HEK293 (cell line): Measurements from ENCODE around the gene GRIP1.

ENCODE experiments used
- CTCF ChIA-PET: fragments of 350-600 bp; formaldehyde crosslinking; extraction: SDS; loops from one replicate; lab custom pipeline; 2021; ENCODE audit warnings: antibody characterized with exemption; lab: Yijun Ruan, JAX
- POLR2A ChIA-PET: fragments of 300-600 bp; formaldehyde crosslinking; extraction: SDS; loops from one replicate; lab custom pipeline; 2020; ENCODE audit warnings: antibody characterized with exemption, inconsistent platforms; lab: Yijun Ruan, JAX
- H3K27ac ChIP-seq: fragments of 200-500 bp; sonication (Bioruptor generic); 2 replicates; pipeline ENCODE4 v1.5.1; 2014; ENCODE audit warnings: low read depth, low read length, control low read depth, inconsistent platforms; ENCODE audit errors: extremely low read depth
- H3K36me3 ChIP-seq, 2 experiments: fragments of 200-500 bp in 1 of 2; sonication (Bioruptor generic) in 1 of 2; 1 replicate in 1 of 2; 2 replicates in 1 of 2; pipeline ENCODE4 v1.5.1; 2014 to 2017; ENCODE audit warnings: inconsistent platforms in 2 of 2, low read length in 2 of 2; ENCODE audit not compliant: control insufficient read depth in 2 of 2, insufficient read depth in 1 of 2
- H3K4me1 ChIP-seq: fragments of 200-500 bp; sonication (Bioruptor generic); 2 replicates; pipeline ENCODE4 v1.5.1; 2014; ENCODE audit warnings: mild to moderate bottlenecking, low read length, inconsistent platforms; ENCODE audit not compliant: control insufficient read depth, insufficient read depth
- H3K4me3 ChIP-seq: 2 replicates; pipeline ENCODE4 v1.5.1; 2011; ENCODE audit warnings: low read depth, mild to moderate bottlenecking, control low read depth, low read length, moderate library complexity
- H3K9me3 ChIP-seq: fragments of 200-500 bp; sonication (Bioruptor generic); 2 replicates; pipeline ENCODE4 v1.5.1; 2014; ENCODE audit warnings: low read depth, low read length, inconsistent platforms; ENCODE audit not compliant: control insufficient read depth, insufficient read depth
- ELK4 ChIP-seq: IDR thresholded peaks from 2 replicates; pipeline ENCODE4 v1.6.1; 2011; ENCODE audit warnings: mild to moderate bottlenecking, low read depth, low read length, borderline replicate concordance
- HOXC10 ChIP-seq: sonication (generic); formaldehyde crosslinking; IDR thresholded peaks from 2 replicates; pipeline ENCODE4 v1.8.1; 2023; ENCODE audit warnings: mild to moderate bottlenecking, missing genetic modification reagents
- KLF1 ChIP-seq: fragments of 450-650 bp; formaldehyde crosslinking; IDR thresholded peaks from 2 replicates; pipeline ENCODE4 v1.5.1; 2016; ENCODE audit warnings: missing biosample characterization, missing genetic modification characterization
- KLF10 ChIP-seq: fragments of 450-650 bp; IDR thresholded peaks from 2 replicates; pipeline ENCODE4 v1.5.1; 2018; ENCODE audit warnings: missing biosample characterization, mild to moderate bottlenecking, missing genetic modification characterization
- MEIS1 ChIP-seq: sonication (generic); formaldehyde crosslinking; IDR thresholded peaks from 2 replicates; pipeline ENCODE4 v1.8.1; 2022; ENCODE audit warnings: missing genetic modification reagents, mild to moderate bottlenecking, borderline replicate concordance
- OVOL3 ChIP-seq: fragments of 450-650 bp; formaldehyde crosslinking; IDR thresholded peaks from 2 replicates; pipeline ENCODE4 v1.5.1; 2016; ENCODE audit warnings: missing biosample characterization, missing genetic modification characterization
- PRDM1 ChIP-seq: fragments of 450-650 bp; formaldehyde crosslinking; IDR thresholded peaks from 2 replicates; pipeline ENCODE4; 2016; ENCODE audit warnings: missing biosample characterization, missing genetic modification characterization
- SALL2 ChIP-seq: fragments of 450-650 bp; formaldehyde crosslinking; IDR thresholded peaks from 2 replicates; pipeline ENCODE4 v1.5.0; 2017; ENCODE audit warnings: missing biosample characterization, mild to moderate bottlenecking, missing genetic modification characterization, borderline replicate concordance
- SCRT2 ChIP-seq: fragments of 450-650 bp; formaldehyde crosslinking; IDR thresholded peaks from 2 replicates; pipeline ENCODE4 v1.5.1; 2016; ENCODE audit warnings: missing biosample characterization, missing genetic modification characterization
- ZBTB26 ChIP-seq: fragments of 450-650 bp; formaldehyde crosslinking; optimal IDR thresholded peaks from 2 replicates; pipeline ENCODE3; 2016; ENCODE audit warnings: missing biosample characterization, mild to moderate bottlenecking, missing genetic modification characterization
- ZBTB48 ChIP-seq: fragments of 450-650 bp; formaldehyde crosslinking; IDR thresholded peaks from 2 replicates; pipeline ENCODE4 v1.5.1; 2016; ENCODE audit warnings: missing biosample characterization, missing genetic modification characterization
- ZBTB7A ChIP-seq: fragments of 450-650 bp; formaldehyde crosslinking; IDR thresholded peaks from 2 replicates; pipeline ENCODE4 v1.5.1; 2016; ENCODE audit warnings: low read depth, missing biosample characterization, missing genetic modification characterization
- ZFP69B ChIP-seq: fragments of 450-650 bp; formaldehyde crosslinking; IDR thresholded peaks from 2 replicates; pipeline ENCODE4 v1.5.1; 2016; ENCODE audit warnings: missing biosample characterization, missing genetic modification characterization
- ZNF211 ChIP-seq: fragments of 450-650 bp; formaldehyde crosslinking; IDR thresholded peaks from 2 replicates; pipeline ENCODE4 v1.5.1; 2016; ENCODE audit warnings: low read depth, missing biosample characterization, missing genetic modification characterization
- ZNF24 ChIP-seq: fragments of 450-650 bp; formaldehyde crosslinking; IDR thresholded peaks from 2 replicates; pipeline ENCODE4 v1.5.1; 2016; ENCODE audit warnings: missing biosample characterization, missing genetic modification characterization
- ZNF248 ChIP-seq: fragments of 450-650 bp; formaldehyde crosslinking; IDR thresholded peaks from 2 replicates; pipeline ENCODE4 v1.5.1; 2017; ENCODE audit warnings: missing biosample characterization, missing genetic modification characterization
- ZNF26 ChIP-seq: fragments of 450-650 bp; formaldehyde crosslinking; IDR thresholded peaks from 2 replicates; pipeline ENCODE4 v1.5.1; 2016; ENCODE audit warnings: missing biosample characterization, missing genetic modification characterization
- ZNF266 ChIP-seq: fragments of 450-650 bp; formaldehyde crosslinking; IDR thresholded peaks from 2 replicates; pipeline ENCODE4 v1.5.1; 2016; ENCODE audit warnings: missing biosample characterization, missing genetic modification characterization, low read depth
- ZNF394 ChIP-seq: fragments of 450-650 bp; formaldehyde crosslinking; IDR thresholded peaks from 2 replicates; pipeline ENCODE4 v1.5.1; 2016; ENCODE audit warnings: missing biosample characterization, missing genetic modification characterization, mild to moderate bottlenecking, moderate library complexity, borderline replicate concordance
- ZNF433 ChIP-seq: fragments of 450-650 bp; formaldehyde crosslinking; IDR thresholded peaks from 2 replicates; pipeline ENCODE4 v1.5.1; 2016; ENCODE audit warnings: missing biosample characterization, missing genetic modification characterization, low read depth
- ZNF521 ChIP-seq: fragments of 450-650 bp; formaldehyde crosslinking; IDR thresholded peaks from 2 replicates; pipeline ENCODE4 v1.5.1; 2017; ENCODE audit warnings: missing biosample characterization, mild to moderate bottlenecking, missing genetic modification characterization
- ZNF610 ChIP-seq: fragments of 450-650 bp; formaldehyde crosslinking; IDR thresholded peaks from 2 replicates; pipeline ENCODE4 v1.5.1; 2016; ENCODE audit warnings: missing biosample characterization, missing genetic modification characterization, borderline replicate concordance
- ZNF629 ChIP-seq: fragments of 450-650 bp; formaldehyde crosslinking; IDR thresholded peaks from 2 replicates; pipeline ENCODE4 v1.5.1; 2017; ENCODE audit warnings: missing biosample characterization, missing genetic modification characterization
- ZNF645 ChIP-seq: fragments of 450-650 bp; formaldehyde crosslinking; IDR thresholded peaks from 2 replicates; pipeline ENCODE4; 2016; ENCODE audit warnings: missing biosample characterization, missing genetic modification characterization
- ZNF777 ChIP-seq: fragments of 450-650 bp; formaldehyde crosslinking; IDR thresholded peaks from 2 replicates; pipeline ENCODE4 v1.5.1; 2017; ENCODE audit warnings: missing biosample characterization, missing genetic modification characterization, borderline replicate concordance
- ZNF843 ChIP-seq: fragments of 450-650 bp; formaldehyde crosslinking; IDR thresholded peaks from 2 replicates; pipeline ENCODE4 v1.5.1; 2016; ENCODE audit warnings: missing biosample characterization, missing genetic modification characterization
- ZSCAN4 ChIP-seq: fragments of 450-650 bp; formaldehyde crosslinking; IDR thresholded peaks from 2 replicates; pipeline ENCODE4 v1.5.1; 2017; ENCODE audit warnings: missing biosample characterization, missing genetic modification characterization
- TF ChIP-seq, protein P1 (sequence below): fragments of 450-650 bp; formaldehyde crosslinking; IDR thresholded peaks from 2 replicates; pipeline ENCODE4 v1.5.1; 2016; ENCODE audit warnings: missing biosample characterization, missing genetic modification characterization, borderline replicate concordance

The GRIP1 gene

GRCh38 chr12:66447643-66448042 is 231.2 kb downstream of the GRIP1 start:
- TF ChIP-seq SALL2 (tag by site-specific recombination): no peak
- TF ChIP-seq ELK4: no peak
- TF ChIP-seq ZBTB26 (tag by site-specific recombination): no peak
- no peak for TF ChIP-seq ZNF777 (tag by site-specific recombination)
- TF ChIP-seq MEIS1 (CRISPR knock-in tag): no peak
- TF ChIP-seq, protein P1, sequence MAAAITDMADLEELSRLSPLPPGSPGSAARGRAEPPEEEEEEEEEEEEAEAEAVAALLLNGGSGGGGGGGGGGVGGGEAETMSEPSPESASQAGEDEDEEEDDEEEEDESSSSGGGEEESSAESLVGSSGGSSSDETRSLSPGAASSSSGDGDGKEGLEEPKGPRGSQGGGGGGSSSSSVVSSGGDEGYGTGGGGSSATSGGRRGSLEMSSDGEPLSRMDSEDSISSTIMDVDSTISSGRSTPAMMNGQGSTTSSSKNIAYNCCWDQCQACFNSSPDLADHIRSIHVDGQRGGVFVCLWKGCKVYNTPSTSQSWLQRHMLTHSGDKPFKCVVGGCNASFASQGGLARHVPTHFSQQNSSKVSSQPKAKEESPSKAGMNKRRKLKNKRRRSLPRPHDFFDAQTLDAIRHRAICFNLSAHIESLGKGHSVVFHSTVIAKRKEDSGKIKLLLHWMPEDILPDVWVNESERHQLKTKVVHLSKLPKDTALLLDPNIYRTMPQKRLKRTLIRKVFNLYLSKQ (tag by site-specific recombination): no peak
- TF ChIP-seq ZSCAN4 (tag by site-specific recombination): no peak
- no peak for TF ChIP-seq ZNF610
- TF ChIP-seq ZNF26 (tag by site-specific recombination): no peak
- TF ChIP-seq OVOL3 (tag by site-specific recombination): no peak
- TF ChIP-seq ZNF645 (tag by site-specific recombination): no peak
- CTCF ChIA-PET: no interaction called here
- no peaks in the 10 kb centered on the region for H3K9me3 ChIP-seq
- H3K27ac ChIP-seq: no peak overlapping the region
- H3K4me3 ChIP-seq: no peak overlapping the region
- H3K4me1 ChIP-seq: no peaks in the 10 kb centered on the region; the same call in 1 of the 2 replicates
- POLR2A ChIA-PET: no interaction called here
- no peaks in the 10 kb centered on the region for H3K36me3 ChIP-seq

GRCh38 chr12:66446276-66446675 is 232.6 kb downstream of the GRIP1 start:
- H3K4me1 ChIP-seq: no peaks in the 10 kb centered on the region
- TF ChIP-seq ZNF629: no peak
- TF ChIP-seq ZFP69B (tag by site-specific recombination): no peak
- TF ChIP-seq KLF1 (tag by site-specific recombination): no peak
- no peak for TF ChIP-seq ZNF211 (tag by site-specific recombination)
- no peak for TF ChIP-seq OVOL3 (tag by site-specific recombination)
- TF ChIP-seq PRDM1: no peak
- TF ChIP-seq HOXC10: no peak
- no peak for TF ChIP-seq ZBTB48
- TF ChIP-seq KLF10 (tag by site-specific recombination): no peak
- no peak for TF ChIP-seq ZNF521 (tag by site-specific recombination)
- no peak for TF ChIP-seq ZBTB7A (tag by site-specific recombination)
- no peak for TF ChIP-seq ZNF645 (tag by site-specific recombination)
- no peak for TF ChIP-seq ZNF24 (tag by site-specific recombination)
- TF ChIP-seq ZNF248 (tag by site-specific recombination): no peak
- no peak for TF ChIP-seq ZNF394 (tag by site-specific recombination)
- TF ChIP-seq ZNF433: no peak
- no peak for TF ChIP-seq ZNF266 (tag by site-specific recombination)
- no peak for TF ChIP-seq SCRT2 (tag by site-specific recombination)
- TF ChIP-seq ZNF843 (tag by site-specific recombination): no peak
- POLR2A ChIA-PET: no interaction called here
- CTCF ChIA-PET: no interaction called here
- H3K9me3 ChIP-seq: no peaks in the 10 kb centered on the region
- H3K4me3 ChIP-seq: no peak overlapping the region
- H3K36me3 ChIP-seq: no peaks in the 10 kb centered on the region
- no peak overlapping the region for H3K27ac ChIP-seq
